Measurements from ENCODE around the gene ANKRD12.

DNA sequence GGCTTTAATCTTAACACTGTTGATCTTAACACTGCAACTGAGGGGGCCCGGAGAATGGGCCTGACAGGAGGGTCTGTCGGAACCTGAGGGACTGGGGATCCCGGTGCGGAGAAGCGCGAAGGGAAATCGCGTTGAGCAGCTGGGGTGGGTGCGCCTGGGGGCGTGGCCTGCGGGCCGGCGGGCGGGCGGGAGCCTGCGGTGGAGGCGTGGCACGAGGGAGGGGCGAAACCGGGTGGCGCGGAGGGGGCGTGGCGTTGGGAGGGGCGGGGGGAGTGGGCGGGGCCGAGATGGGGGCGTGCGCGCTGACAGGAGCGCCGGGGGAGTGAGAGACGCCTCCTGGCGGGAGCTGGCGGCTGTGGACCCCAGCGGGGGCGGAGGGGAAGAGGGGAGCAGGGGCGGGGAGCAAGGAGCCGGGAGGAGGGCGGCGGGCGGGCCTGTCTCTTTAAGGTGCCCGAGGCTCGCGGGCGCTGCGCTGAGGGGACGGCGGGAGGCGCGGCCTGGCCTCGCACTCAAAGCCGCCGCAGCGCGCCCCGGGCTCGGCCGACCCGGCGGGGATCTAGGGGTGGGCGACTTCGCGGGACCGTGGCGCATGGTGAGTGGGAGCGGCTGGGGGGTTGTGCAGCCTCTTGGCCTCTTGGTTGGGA is 197.9 kb downstream of the ANKRD12 start, which contains the start of gene TWSG1:
- TF ChIP-seq, protein P1, sequence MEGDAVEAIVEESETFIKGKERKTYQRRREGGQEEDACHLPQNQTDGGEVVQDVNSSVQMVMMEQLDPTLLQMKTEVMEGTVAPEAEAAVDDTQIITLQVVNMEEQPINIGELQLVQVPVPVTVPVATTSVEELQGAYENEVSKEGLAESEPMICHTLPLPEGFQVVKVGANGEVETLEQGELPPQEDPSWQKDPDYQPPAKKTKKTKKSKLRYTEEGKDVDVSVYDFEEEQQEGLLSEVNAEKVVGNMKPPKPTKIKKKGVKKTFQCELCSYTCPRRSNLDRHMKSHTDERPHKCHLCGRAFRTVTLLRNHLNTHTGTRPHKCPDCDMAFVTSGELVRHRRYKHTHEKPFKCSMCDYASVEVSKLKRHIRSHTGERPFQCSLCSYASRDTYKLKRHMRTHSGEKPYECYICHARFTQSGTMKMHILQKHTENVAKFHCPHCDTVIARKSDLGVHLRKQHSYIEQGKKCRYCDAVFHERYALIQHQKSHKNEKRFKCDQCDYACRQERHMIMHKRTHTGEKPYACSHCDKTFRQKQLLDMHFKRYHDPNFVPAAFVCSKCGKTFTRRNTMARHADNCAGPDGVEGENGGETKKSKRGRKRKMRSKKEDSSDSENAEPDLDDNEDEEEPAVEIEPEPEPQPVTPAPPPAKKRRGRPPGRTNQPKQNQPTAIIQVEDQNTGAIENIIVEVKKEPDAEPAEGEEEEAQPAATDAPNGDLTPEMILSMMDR (IDR thresholded peaks at IDR 0.05): peak; percentile 44
- TF ChIP-seq EZH2 (IDR thresholded peaks at IDR 0.05; ENCODE audit: borderline replicate concordance, insufficient read depth, low read depth, low read length, poor library complexity, severe bottlenecking): no peak

Measured in B cell (primary cell).